ENCODE measurements around the gene SPATC1L. TPM values are rescaled to one million over a fixed set of nuclear protein-coding genes. Genes with fewer than 3 reads are reported as not detected.

Gene SPATC1L
- total and polyA plus RNA-seq, 4 experiments from 2014 or later = 6.0 to 6.9 (median 6.6) TPM

DNA sequence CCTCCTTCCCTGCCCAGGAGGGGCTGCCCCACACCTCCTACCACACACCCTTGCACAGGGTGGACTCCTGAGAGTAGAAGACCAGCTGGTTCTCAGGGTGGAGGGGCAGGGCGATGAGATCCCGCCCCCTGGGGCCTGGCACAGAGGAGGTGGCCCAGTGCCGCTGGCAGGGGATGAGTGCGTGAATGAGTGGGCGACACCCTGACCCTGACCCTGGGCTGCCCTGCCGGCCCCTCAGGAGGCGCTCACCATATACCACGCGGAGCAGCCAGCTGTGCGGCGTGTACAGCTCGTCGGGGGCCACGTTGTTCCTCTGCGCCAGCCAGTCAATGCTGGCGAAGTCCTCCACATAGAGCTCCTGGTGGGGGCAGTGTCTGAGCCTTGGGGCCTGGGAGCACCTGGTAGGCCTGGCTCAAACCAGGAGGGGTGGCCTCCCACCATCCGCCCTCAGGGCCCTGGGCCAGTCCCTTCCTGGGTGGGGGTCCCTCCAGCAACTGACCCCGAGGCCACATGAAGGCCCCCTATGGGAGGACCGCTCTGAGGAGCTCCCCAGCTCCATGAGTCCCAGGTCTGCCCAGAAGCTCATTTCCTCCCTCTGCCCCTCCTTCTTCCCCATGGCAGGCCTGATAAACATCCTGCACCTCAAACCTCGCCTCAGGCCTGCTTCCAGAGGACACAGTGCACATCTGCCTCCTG lies 31.3 kb upstream of the SPATC1L start:
- H3K27me3 Mint-ChIP-seq = no peaks in the 10 kb centered on the region
- H3K9me3 Mint-ChIP-seq = peaks cover 0 to under 1% (median 0%) of the 10 kb centered on the region in 8 donors
- H3K4me3 Mint-ChIP-seq = no peak overlapping the region
- POLR2A ChIA-PET (ENCODE audit: partially characterized antibody) = no interaction called here
- peaks cover 5 to 19% of the 10 kb centered on the region in 2 donors for H3K36me3 Mint-ChIP-seq
- peaks cover 0 to 3% (median 0%) of the 10 kb centered on the region in 4 donors for H3K4me1 Mint-ChIP-seq
- DNase-seq = no peak
- intact Hi-C loops (cut with micrococcal nuclease) = no loop called here
- Histone ChIP-seq H3K36me3 (ENCODE audit: insufficient read depth, low read length) (no peaks in the 10 kb centered on the region), H3K27me3 (ENCODE audit: insufficient read depth, low read length) (no peaks in the 10 kb centered on the region), H3K9me3 (ENCODE audit: control insufficient read depth in 1 of 2, low read length in 2 of 2) (no peaks in the 10 kb centered on the region), H3K4me1 (ENCODE audit: insufficient read depth, low read length) (no peaks in the 10 kb centered on the region), H3K27ac (ENCODE audit: low read depth, low read length) (no peak overlapping the region), H3K4me3 (ENCODE audit: low read length in 2 of 2) (no peak overlapping the region)
- no peak overlapping the region for H3K27ac Mint-ChIP-seq
- CTCF ChIA-PET (ENCODE audit: partially characterized antibody) = no interaction called here

DNA sequence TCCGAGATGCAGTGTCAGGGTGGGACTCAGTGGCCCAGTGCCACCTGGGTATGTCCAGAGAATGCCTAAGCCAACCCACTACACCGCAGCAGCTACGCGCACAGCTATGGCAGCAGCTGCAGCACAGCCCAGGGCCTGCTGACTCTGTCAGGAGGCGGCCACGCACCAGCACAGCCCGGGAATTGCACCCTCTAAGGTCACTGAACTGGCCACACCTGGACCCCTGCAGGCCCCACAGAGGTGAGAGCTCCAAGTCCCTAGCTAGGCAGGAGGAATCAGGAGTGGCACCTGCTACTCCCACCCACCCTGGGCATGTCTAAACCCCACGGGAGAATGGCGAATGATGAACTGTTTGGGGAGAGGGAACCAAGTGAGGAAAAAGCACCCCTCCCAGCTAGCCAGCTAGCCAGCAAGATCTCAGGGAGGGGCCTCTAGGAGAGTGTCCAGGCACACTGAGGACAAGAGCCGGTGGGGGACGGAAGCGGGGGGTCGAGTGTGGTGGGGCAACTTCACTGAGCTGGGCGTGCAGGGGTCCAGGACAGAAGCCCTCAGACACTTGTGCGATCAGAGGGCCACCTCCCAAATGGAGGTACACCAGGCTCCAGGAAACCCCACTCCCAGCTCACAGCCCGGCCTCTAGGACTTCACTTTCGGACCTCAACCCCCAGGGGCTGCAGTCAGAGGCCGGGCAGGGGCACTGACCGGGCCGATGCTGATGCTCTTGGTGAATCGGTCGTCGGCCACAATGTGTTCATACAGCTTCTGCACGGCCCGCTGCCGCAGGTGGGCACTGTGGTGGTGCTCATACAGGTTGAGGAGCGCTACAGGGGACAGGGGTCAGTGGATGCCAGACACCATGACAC lies 30.4 kb upstream of the SPATC1L start:
- ChIA-PET CTCF (ENCODE audit: partially characterized antibody) (no interaction called here), POLR2A (ENCODE audit: partially characterized antibody) (no interaction called here)
- intact Hi-C loops (cut with micrococcal nuclease) = no loop called here
- peaks cover 0 to 1% (median 0%) of the 10 kb centered on the region in 4 donors for H3K4me1 Mint-ChIP-seq
- no peaks in the 10 kb centered on the region for H3K4me1 ChIP-seq (ENCODE audit: insufficient read depth, low read length)
- no peaks in the 10 kb centered on the region for H3K27me3 Mint-ChIP-seq
- H3K9me3 ChIP-seq (ENCODE audit: control insufficient read depth in 1 of 2, low read length in 2 of 2) = no peaks in the 10 kb centered on the region
- H3K36me3 ChIP-seq (ENCODE audit: insufficient read depth, low read length) = no peaks in the 10 kb centered on the region
- peak overlapping the region in 1 of 7 donors; percentile 19 for H3K27ac Mint-ChIP-seq
- no peak overlapping the region for H3K4me3 Mint-ChIP-seq
- no peaks in the 10 kb centered on the region for H3K9me3 Mint-ChIP-seq
- no peak overlapping the region for H3K27ac ChIP-seq (ENCODE audit: low read depth, low read length)
- peaks cover 0 to 20% of the 10 kb centered on the region in 2 donors for H3K36me3 Mint-ChIP-seq
- H3K27me3 ChIP-seq (ENCODE audit: insufficient read depth, low read length) = no peaks in the 10 kb centered on the region
- no peak for DNase-seq
- no peak overlapping the region for H3K4me3 ChIP-seq (ENCODE audit: low read length in 2 of 2)

DNA sequence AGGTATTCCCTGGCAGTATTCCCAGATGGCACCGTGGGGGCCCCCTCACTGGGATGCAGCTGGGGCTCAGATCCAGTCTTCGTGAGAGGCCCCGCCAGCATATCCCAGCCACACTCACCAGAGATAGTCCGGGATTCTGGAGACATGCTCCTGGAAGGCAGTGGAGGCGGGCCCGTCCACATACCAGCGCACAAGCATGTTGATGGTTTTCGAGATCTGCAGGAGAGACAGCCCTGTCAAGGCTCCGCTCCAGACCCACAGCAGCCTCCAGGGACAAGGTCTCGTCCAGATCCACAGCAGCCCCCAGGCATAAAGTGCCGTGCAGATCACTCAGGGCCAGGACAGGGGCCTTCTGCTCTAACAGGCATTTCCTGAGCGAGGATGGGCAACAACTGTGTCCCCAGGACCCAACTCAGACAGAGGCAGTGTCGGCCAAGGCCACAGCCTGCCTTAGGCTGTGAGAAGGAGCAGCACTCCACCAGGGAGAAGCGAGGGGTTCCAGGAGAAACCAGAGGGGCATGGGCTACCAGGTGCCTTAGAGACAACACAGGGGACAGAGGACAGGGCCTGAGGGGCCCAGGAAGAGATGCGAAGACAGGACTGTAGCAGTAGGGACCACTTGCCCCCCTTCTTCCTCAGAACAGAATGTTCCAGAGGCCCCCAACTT lies 29.5 kb upstream of the SPATC1L start:
- H3K27ac Mint-ChIP-seq = peak overlapping the region in 2 of 7 donors; percentile 51 to 78
- no peak overlapping the region for H3K4me3 Mint-ChIP-seq
- H3K36me3 Mint-ChIP-seq = peaks cover 0 to 23% of the 10 kb centered on the region in 2 donors
- H3K4me3 ChIP-seq (ENCODE audit: low read length in 2 of 2) = no peak overlapping the region
- intact Hi-C loops (cut with micrococcal nuclease) = no loop called here
- no peak for DNase-seq
- no peaks in the 10 kb centered on the region for H3K27me3 ChIP-seq (ENCODE audit: insufficient read depth, low read length)
- no peaks in the 10 kb centered on the region for H3K9me3 ChIP-seq (ENCODE audit: control insufficient read depth in 1 of 2, low read length in 2 of 2)
- H3K4me1 Mint-ChIP-seq = no peaks in the 10 kb centered on the region
- CTCF ChIA-PET (ENCODE audit: partially characterized antibody) = no interaction called here
- POLR2A ChIA-PET (ENCODE audit: partially characterized antibody) = no interaction called here
- no peaks in the 10 kb centered on the region for H3K27me3 Mint-ChIP-seq
- no peaks in the 10 kb centered on the region for H3K36me3 ChIP-seq (ENCODE audit: insufficient read depth, low read length)
- no peaks in the 10 kb centered on the region for H3K4me1 ChIP-seq (ENCODE audit: insufficient read depth, low read length)
- no peaks in the 10 kb centered on the region for H3K9me3 Mint-ChIP-seq
- H3K27ac ChIP-seq (ENCODE audit: low read depth, low read length) = no peak overlapping the region

DNA sequence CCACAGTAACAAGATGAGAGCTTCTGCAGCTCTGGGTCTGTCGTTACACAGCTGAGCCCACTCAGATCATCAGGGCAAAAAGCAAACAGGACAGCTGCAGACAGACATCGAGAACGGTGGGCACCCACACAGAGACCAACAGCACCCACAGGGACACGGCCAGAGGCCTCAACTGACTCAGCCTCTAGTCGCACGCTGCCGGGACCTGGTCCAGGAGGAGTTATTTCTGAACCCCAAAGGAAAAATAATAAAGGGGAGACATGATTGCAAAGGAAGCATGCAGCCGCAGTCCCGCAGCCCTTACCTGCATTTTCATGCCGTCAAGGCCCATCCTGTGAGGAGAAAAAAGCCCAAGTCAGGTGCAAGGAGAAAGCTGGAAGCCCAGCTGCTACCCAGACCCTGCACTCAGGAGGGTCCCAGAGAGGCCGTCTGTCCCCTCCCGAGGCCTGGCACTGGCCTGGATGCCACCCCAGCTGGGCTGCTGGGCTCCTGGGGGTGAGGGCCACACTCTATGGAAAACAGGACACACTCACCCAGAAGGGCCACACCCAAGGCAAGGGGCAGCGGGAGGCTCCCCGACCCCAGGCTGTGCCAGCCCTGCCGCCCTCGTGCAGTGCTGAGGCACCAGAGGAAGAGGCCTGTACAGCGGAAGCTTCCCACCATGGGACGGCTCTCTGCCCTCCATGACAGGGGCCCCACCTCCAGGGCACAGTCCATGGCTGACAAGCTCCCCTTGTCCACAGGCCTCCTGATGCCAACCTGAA lies 28.6 kb upstream of the SPATC1L start:
- H3K4me3 ChIP-seq (ENCODE audit: low read length in 2 of 2) = no peak overlapping the region
- H3K27ac Mint-ChIP-seq = peak overlapping the region in 1 of 7 donors; percentile 64
- H3K4me1 ChIP-seq (ENCODE audit: insufficient read depth, low read length) = no peaks in the 10 kb centered on the region
- ChIA-PET CTCF (ENCODE audit: partially characterized antibody) (no interaction called here), POLR2A (ENCODE audit: partially characterized antibody) (no interaction called here)
- no peaks in the 10 kb centered on the region for H3K27me3 ChIP-seq (ENCODE audit: insufficient read depth, low read length)
- H3K9me3 Mint-ChIP-seq = no peaks in the 10 kb centered on the region
- H3K27me3 Mint-ChIP-seq = no peaks in the 10 kb centered on the region
- H3K36me3 ChIP-seq (ENCODE audit: insufficient read depth, low read length) = no peaks in the 10 kb centered on the region
- peaks cover 0 to 29% of the 10 kb centered on the region in 2 donors for H3K36me3 Mint-ChIP-seq
- no peak for DNase-seq
- no peak overlapping the region for H3K27ac ChIP-seq (ENCODE audit: low read depth, low read length)
- no peaks in the 10 kb centered on the region for H3K4me1 Mint-ChIP-seq
- H3K9me3 ChIP-seq (ENCODE audit: control insufficient read depth in 1 of 2, low read length in 2 of 2) = no peaks in the 10 kb centered on the region
- no peak overlapping the region for H3K4me3 Mint-ChIP-seq
- intact Hi-C loops (cut with micrococcal nuclease) = no loop called here

DNA sequence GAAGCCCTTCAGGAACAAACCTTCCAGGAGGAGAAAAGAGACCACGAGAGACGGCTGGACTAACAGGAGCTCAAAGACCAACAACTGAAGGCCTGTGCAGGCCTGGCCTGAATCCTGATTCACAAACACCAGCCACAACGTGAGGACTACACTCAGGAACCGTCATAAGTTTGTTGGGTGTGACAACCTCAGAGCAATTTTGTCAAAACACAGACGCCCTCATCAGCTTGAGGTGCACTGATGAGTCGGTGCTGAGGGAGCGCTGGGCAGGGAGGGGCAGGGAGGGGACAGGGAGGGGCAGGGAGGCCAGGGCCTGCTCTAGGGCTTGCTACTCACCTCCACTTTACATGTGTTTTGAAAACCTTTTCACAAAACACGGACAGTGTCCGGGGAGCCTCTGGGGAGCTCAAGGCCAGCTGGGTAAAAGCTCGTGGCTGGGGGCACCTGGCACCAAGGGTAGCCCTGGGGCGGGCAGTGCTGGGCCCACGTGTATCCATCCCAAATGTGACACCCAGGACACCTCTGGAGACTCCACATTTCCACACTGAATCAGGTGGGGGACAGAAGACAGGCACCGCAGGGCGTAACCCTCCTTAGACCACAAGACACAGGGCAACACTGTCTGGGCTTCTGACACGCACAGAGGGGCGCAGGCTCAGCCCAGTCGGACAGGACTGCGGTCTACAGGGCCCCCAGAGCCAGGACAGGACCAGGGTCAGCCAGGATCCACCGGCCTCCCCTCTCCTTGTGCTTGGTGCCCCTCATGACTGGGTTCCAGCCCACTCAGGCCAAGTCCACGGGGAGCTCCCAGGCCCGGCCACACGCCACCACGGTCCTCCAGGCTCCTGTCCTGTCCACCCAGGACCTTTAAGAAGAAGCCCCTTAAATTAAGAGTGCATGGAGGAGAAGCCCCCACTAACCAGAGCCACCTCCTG lies 27.8 kb upstream of the SPATC1L start:
- Mint-ChIP-seq H3K27me3 (no peaks in the 10 kb centered on the region), H3K9me3 (no peaks in the 10 kb centered on the region), H3K4me3 (no peak overlapping the region), H3K27ac (peak overlapping the region in 1 of 7 donors; percentile 22), H3K4me1 (no peaks in the 10 kb centered on the region), H3K36me3 (peaks cover 0 to 32% of the 10 kb centered on the region in 2 donors)
- CTCF ChIA-PET (ENCODE audit: partially characterized antibody) = no interaction called here
- H3K4me3 ChIP-seq (ENCODE audit: low read length in 2 of 2) = no peak overlapping the region
- intact Hi-C loops (cut with micrococcal nuclease) = no loop called here
- no peak overlapping the region for H3K27ac ChIP-seq (ENCODE audit: low read depth, low read length)
- no peaks in the 10 kb centered on the region for H3K4me1 ChIP-seq (ENCODE audit: insufficient read depth, low read length)
- no peaks in the 10 kb centered on the region for H3K9me3 ChIP-seq (ENCODE audit: control insufficient read depth in 1 of 2, low read length in 2 of 2)
- POLR2A ChIA-PET (ENCODE audit: partially characterized antibody) = no interaction called here
- peaks cover 5% of the 10 kb centered on the region for H3K36me3 ChIP-seq (ENCODE audit: insufficient read depth, low read length)
- no peaks in the 10 kb centered on the region for H3K27me3 ChIP-seq (ENCODE audit: insufficient read depth, low read length)
- DNase-seq = no peak

DNA sequence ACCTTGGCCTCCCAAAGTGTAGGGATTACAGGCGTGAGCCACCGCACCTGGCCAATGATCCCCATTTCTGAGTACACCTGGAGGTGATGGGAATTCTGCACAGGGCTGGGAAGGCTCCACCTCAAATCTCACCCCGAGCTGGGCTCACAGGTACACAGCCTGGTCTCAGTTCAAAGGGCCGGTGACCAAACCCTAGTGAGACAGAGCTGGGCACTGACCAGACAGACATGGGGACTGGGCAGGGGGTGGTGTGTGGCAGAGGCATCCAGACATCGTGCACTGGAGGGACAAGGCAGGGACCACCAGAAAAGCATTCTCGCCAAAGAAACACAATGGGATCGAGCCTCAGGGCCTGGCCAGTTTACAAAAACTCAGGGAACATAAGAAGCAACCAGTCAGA lies 27.1 kb upstream of the SPATC1L start:
- Histone ChIP-seq H3K4me3 (ENCODE audit: low read length in 2 of 2) (no peak overlapping the region), H3K36me3 (ENCODE audit: insufficient read depth, low read length) (peaks cover 12% of the 10 kb centered on the region), H3K9me3 (ENCODE audit: control insufficient read depth in 1 of 2, low read length in 2 of 2) (no peaks in the 10 kb centered on the region), H3K27me3 (ENCODE audit: insufficient read depth, low read length) (no peaks in the 10 kb centered on the region), H3K4me1 (ENCODE audit: insufficient read depth, low read length) (no peaks in the 10 kb centered on the region), H3K27ac (ENCODE audit: low read depth, low read length) (no peak overlapping the region)
- Mint-ChIP-seq H3K4me3 (no peak overlapping the region), H3K9me3 (no peaks in the 10 kb centered on the region), H3K27me3 (no peaks in the 10 kb centered on the region), H3K4me1 (no peaks in the 10 kb centered on the region), H3K27ac (peak overlapping the region in 2 of 7 donors; percentile 22 to 23), H3K36me3 (peaks cover 0 to 34% of the 10 kb centered on the region in 2 donors)
- ChIA-PET CTCF (ENCODE audit: partially characterized antibody) (no interaction called here), POLR2A (ENCODE audit: partially characterized antibody) (no interaction called here)
- intact Hi-C loops (cut with micrococcal nuclease) = no loop called here
- DNase-seq = no peak
